AG20443 (cell line): ENCODE measurements around the gene PGLYRP3.

ENCODE experiments used
- DNase-seq: peaks from one replicate; pipeline ENCODE4 v3.0.0; 2012; ENCODE audit warnings: low spot score, mixed read lengths

Gene PGLYRP3, protein sequence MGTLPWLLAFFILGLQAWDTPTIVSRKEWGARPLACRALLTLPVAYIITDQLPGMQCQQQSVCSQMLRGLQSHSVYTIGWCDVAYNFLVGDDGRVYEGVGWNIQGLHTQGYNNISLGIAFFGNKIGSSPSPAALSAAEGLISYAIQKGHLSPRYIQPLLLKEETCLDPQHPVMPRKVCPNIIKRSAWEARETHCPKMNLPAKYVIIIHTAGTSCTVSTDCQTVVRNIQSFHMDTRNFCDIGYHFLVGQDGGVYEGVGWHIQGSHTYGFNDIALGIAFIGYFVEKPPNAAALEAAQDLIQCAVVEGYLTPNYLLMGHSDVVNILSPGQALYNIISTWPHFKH

DNA sequence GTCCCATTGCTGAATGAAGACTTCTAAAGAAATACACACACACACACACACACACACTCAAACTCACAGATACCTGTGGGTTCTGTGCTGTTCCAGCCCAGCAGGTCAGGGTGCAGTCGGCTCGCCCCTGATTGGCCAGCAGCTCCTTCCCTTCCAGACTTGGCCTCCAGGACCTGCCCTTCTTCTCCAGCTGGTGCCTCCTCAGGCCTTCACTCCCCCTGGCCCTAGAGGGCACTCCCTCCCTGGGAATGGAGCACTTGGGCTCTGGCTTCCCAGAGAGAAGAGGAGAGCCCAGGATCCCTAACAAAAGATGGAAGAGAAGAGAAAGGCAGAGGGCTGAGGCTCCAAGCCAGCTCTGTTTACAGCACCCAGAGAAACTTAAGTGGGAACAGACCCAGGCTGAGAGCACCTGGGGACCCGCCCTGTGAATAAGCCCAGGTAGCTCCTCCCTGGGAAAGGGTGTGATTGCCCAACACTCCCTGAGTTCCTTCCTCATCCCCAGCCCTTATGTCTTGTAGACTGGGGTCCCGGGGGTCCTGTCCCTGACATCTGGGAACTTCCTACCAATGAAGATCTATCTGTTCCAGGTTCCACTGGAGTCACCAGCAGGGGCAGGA is at the start of gene PGLYRP3:
PGLYRP3 (minus strand) TSS at position 383 of the 617 bp plus-strand sequence. CDS start 2,287 bp downstream, outside the sequence.
- no peak for DNase-seq

DNA sequence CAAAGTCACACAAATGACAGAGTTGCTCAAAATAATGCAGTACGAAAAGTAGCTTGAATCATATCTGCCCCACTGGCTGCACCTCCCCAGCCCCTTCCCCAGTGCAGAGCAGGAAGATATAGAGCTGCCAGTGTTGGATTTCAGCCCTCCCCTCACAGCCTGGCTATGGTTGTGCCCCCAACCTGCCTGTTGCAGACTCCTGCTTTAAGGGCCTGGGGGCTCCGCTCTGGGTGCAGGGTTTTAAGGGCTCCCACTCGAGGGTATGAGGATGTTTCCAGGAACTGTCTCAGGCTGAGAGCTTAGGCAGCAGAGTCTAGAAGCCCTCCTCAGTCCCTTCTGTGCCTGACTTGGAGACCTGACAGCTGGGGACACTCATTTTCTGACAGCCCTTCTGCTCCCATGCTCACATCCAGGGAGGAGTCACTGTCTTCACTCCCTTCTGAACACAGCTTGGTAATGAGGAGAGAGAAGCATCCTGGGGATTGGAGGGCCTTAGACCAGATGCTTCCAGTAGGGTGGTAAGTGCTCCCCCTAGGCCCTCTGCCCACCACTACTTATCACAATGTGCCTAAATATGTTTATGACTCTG is 49.5 kb upstream of the PGLYRP3 start:
- no peak for DNase-seq

DNA sequence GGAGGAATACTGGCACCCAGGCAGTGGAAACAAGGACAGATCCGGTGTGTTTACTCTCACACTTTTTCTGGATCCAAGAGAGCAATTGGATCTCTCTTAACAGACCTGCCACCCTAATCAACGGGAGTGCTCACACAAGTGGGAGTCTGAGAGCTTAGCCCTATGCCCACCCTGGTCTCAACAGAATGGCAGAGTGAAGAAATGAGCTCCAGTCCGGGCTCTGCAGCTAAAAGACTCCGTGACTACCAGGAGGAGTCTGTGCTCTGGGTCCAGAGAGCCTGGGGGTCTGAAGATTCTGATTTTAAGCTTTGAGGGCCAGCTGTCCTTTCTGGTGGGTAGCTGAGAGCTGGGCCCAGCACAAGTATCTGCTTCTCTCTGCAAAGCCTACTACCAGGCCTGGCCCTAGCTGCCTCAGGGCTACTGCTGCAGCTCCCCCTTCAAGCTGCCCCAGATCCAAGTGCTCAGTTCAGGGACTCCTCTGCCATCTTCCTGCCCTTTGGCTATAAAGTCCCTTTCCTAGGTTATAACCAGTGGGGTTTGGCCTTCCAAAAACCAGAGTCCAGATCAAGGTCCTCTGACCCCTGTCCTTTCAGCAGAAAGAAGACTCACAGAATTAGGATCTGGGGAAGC is 48.8 kb upstream of the PGLYRP3 start:
- DNase-seq = no peak

DNA sequence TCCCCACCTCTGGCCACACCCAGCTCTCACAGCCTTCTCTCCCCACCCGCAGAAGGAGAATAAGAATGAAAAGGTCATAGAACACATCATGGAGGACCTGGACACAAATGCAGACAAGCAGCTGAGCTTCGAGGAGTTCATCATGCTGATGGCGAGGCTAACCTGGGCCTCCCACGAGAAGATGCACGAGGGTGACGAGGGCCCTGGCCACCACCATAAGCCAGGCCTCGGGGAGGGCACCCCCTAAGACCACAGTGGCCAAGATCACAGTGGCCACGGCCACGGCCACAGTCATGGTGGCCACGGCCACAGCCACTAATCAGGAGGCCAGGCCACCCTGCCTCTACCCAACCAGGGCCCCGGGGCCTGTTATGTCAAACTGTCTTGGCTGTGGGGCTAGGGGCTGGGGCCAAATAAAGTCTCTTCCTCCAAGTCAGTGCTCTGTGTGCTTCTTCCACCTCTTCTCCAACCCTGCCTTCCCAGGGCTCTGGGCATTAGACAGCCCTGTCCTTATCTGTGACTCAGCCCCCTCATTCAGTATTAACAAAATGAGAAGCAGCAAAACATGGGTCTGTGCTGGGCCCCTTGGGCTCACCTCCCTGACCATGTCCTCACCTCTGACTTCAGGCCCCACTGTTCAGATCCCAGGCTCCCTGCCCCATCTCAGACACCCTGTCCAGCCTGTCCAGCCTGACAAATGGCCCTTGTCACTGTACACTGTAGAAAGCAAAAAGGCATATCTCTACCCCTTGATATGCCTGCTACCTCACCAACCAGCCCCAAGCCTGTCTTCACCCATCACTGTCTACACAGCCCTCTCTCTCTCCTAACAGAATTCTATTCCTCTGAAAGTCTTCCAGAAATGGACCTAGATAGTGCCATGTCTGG is 48.1 kb upstream of the PGLYRP3 start:
- no peak for DNase-seq

DNA sequence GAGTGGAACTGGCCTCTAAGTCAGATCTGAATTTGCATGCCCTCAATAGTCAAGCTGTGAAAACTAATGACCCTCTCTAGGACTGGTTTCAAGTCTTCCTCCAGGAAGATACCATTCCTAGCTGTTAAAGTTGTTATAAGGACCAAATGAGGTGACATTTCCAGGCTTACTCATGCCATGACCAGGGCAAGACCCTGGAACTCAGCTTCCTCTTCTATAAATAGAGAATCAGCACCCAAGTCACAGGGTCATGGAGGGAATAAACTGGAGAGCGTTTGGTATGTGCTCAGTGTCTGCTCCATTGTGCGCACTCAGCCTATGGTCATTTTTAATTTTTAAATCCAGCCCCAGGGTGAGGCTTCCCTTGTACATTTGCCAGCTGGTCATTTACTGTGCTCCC is 47.4 kb upstream of the PGLYRP3 start:
- no peak for DNase-seq

DNA sequence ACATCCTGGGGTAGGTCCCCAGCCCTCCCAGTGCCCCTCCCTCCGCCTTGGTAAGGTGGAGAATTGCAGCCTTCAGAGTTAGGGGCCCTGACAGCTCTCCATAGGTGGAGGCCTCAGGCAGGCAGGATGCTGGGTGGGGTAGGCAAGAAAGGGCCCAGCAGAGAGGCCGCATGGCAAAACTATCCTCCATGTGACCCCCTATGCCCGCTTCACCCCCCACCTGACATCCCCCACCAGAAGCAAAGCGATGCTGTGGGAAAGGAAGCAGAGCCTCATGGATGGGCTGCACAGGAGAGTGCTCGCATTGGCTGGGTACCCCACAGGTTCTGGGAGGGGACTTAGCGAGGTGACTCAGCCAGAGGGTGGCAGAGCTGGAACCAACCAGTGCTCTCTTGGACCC is 46.5 kb upstream of the PGLYRP3 start:
- no peak for DNase-seq

DNA sequence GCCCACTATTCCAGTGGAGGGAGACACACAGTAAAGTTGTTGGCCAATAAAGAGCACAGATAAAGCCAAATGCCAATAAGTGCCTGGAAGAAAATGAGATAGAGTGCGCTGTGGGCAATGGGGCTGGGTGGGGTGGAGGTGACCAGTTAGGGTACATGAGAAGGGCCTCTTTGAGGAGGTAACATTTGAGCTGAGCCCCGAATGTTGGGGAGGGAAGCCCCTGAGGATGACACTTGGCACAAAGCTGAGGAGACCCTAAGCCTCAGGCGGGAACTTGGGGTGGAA is 45.9 kb upstream of the PGLYRP3 start:
- DNase-seq = no peak

DNA sequence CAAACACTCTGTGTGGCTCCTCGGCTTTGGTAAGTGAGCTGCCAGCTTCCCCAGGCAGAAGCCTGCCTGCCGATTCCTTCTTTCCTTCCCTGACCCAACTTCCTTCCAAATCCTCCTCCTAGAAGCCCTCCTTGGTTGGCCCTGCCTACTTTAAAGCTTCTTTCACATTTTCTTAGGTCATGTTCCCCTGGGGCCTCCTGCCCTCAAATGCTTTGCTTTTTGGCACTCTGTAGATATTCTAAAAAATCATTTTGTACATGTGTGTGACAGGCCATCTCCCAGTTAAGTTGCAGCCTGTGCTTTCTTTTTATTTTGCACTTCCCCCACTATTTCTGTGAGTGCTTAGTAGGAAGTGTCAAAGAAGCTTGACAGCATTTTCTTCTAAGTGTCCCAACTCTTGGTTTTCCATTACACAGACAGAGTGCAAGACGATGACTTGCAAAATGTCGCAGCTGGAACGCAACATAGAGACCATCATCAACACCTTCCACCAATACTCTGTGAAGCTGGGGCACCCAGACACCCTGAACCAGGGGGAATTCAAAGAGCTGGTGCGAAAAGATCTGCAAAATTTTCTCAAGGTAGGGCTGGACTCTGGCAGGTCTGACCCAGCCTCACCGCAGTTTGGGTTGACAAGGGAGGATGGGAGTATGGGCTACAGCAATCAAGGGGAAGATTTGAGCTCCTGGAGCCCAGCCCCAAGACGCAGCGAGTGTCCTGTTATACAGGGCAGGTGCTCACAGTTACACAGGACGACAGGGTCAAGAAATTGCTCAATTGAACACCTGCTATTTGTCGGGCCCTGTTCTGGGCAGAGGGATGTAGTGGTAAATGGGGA is 45.3 kb upstream of the PGLYRP3 start, which contains the start of gene S100A9:
S100A9 (plus strand) TSS at position 2 of the 838 bp plus-strand sequence; CDS start at position 432, 430 bp downstream.
- no peak for DNase-seq

DNA sequence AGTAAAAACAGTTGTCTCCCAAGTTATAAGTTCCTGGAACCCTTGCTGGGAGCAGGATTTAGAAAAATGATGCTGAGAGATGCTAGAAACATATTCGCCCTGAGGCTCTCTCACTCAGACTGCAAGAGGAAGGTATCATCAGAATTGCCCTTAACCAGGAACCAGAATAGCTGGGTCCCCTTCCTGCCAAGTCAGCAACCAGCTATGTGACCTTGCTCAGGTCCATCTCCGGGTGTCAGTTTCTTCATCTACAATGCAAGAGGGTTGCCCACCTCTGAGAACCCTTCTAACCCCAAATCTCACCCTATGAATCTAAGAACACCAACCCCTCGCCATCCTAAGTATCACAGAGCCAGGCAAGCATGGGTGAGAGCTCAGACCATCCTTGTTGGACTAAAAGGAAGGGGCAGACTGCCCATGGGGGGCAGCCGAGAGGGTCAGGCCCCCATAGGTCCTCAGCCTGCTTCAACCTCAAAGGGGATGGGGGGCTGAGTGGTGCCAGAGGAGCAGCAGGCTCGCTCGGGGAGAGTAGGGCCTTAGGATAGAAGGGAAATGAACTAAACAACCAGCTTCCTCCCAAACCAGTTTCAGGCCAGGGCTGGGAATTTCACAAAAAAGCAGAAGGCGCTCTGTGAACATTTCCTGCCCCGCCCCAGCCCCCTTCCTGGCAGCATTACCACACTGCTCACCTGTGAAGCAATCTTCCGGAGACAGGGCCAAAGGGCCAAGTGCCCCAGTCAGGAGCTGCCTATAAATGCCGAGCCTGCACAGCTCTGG is 44.5 kb upstream of the PGLYRP3 start:
- no peak for DNase-seq

DNA sequence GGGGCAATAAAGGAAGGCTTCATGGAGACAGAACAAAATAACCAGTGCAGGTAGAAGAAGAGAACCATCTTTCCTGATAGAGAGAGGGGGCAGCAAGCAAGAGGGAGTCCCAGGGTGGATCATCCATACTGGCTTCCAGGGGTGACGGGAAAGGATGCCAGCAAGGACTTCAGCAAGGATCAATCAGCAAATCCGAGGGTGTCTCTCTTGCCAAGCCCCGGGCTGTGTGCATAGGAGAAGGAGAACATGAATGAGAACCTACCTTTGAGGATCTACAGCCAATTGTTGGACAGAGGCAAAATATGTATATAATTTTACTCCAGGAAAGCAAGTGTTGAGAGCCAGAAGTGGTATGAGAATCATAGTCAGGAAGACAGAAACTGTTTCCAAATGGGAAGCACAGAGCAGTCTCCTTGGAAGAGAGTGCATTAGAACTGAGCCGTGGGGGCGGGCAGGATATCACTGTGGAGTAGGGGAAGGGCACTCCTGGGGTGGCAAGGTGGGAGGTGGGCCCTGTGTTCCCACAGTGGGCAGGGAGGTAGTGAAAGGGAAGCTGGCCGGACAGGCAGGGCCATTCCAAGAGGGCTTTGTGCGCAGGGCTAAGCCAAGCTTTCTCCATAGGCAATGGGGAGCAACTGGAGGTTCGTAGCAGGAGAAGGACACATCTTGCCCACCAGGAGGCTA is 43.8 kb upstream of the PGLYRP3 start:
- DNase-seq = no peak

DNA sequence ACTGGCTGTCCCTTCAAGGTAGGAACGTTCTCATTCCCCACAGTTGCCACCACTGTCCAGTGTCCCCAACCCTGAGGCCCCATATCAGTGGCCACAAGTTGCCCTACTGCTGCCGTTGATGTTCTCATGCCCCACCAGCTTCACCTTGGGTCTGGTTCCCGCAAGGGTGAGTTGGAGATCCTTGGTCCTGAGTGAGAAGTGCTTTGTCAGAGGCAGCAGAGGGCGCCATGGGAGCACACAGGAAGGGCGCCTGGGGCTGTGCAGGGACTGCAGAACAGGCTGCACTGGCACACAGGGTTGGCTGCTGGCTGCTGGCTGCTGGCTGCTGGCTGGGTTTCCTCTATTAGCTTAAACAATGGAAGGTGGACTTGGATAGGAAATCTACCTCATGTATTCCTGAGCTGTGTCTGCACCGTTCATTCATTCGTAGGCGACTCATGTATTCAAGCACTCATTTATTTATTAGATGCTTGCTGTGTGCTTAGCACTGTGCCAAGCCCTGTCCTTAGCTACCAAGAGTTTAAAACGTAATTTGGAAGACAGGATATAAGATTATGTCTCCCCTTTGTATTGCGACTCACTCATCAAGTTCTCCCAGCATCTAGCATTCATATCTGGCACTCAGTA is 42.8 kb upstream of the PGLYRP3 start:
- DNase-seq = peak; percentile 72

DNA sequence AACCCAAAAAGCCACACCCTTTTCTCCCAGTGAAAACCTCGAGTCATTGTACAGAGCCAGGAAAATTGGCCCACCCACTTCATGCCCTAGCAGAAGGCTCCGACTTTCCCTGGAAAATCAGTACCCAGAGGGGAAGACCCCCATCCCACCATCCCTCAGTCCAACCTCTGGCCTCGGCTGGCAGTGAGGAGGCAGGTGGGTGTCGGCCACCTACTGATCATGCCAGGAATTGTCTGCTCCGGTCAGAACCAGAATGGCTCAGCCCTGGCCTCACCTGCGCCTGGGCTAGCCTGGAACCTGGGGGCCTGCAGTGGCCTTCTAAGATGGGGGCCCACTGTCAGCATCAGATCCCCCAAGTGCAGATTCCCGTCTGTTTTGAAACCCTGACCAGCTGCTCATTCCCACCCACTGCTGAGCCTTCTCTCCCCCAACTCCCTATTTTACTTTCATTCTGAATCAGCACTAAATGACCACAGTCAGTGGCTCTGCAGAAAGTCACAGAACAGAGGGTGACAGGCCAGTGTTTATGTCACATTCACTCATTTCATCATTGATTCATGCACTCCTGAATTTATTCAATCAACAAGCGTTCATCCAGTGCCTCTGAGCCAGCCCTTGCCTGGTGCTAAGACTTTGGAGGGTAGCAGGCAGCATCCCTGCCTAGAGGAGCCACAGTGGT is 41.9 kb upstream of the PGLYRP3 start:
- no peak for DNase-seq

DNA sequence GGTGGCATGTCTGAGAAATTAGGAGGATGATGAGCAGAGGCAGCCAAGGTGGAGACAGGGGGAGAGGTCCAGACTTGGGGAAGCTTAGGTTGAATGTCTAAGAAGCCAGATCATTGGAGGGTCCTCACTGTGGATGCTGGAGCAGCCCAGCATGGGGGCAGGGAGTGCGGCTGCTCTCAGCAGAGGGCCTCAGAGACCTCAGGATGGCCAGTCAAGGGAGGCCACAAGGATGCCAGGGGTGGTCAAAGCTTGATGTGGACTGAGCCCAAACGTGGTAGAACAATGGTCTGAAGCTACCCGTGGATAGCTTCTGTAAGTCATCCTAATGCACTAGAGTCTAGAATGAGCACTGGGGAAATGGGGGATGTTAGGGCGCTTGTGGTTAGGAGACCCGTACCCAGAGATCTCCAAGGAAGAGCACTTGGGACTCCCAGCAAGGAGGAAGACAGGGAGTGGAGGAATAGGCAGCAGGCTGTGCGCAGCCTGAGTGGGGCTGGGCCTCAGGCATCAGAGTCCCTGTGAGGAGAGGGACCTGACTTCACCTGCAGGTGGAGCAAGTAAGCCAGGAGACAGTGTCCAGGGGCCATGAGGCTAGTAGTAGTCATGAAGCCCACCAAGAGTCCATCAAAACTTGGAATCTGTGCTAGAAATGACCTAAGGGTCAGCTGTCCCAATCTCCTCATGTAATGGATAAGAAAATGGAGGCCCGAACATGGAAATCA is 40.6 kb upstream of the PGLYRP3 start:
- DNase-seq = peak; percentile 36

DNA sequence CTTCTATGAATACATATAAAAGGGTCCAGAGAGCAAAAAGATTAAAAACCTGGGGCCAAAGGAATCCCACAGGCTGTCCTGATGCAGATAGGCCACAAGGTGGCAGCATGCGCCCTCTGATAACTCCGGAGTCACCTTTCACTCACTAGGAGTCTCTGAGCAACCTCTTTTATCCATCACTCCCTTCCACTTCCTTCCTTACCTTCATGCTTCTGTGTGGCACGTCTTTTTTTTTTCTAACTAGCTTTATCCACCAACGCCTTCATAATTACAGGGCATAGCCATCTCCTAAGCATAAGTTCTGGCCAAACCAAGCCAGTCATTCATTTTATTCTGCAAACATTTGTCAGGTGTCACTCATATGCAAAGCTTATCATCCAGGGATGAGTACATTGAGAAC is 39.8 kb upstream of the PGLYRP3 start:
- DNase-seq = peak; percentile 86

DNA sequence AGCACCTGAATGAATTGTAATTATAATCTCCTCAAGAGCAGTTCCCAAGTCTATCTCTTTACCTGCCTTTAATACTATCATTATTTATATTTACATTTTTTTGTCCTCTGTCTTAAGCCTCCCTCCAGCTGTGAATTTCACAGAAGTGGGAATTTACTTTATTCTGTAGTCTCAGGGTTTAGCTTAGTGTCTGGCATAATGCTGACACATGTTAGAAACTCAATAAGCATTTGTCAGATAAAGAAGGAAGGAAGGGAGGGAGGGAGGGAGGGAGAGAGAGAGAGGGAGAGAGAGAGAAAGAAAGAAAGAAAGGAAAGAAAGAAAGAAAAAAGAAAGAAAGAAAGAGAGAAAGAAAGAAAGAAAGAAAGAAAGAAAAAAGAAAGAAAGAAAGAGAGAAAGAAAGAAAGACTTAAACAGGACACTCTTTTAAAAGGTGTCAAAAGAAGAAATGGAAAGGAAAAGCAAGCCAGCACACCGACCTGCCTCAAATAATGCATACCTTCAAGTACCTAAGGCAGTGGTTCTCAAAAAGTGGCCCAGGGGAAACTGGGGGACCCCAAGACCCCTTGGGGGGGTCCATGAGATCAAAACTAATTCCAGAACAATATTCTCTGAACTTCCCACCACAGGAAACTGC is 37.7 kb upstream of the PGLYRP3 start:
- no peak for DNase-seq

DNA sequence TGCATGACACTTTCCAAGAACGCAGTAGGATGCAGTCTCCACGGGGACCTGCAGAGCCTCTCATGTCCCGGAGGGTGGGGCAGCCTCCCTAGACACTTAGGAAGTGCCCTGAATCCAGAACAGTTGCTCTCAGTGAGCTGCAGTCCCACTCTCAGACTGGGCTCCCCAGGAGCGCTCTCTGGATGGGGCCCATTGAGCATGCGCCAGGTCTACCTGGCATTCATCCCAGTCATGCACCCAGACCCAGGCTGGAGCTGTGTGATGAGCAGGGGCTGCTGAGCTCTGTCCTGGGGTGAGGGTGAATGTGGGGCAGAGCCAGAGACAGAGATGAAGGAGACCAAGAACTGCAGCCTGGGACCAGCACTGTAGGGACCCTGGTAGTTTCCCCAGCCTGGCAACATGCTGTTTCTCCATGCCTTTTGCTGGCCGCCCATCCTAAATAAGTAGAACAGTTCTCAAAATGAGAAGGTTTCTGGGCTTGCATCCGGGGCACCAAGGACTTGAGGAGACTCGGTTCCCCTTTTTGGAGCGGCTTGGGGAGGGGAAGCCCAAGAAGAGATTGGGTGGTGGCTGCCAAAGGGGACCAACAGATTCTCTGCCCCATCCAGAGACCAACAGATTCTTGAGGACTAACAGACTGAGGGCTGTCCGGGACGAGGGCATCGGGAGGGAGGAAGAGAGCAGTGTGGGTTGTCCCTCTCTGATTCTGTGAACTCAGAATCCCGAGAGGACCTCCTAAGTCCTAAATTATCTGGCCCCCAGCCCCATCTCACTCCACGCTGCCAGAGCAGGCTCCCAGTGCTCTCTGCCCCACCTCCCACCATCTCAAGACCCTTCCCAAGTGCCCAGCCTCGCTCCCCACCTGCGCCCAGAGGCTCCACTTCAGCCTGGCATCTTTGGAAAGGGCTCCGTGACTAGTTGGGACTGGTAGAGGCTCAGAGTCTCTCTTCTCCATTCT is 36.9 kb upstream of the PGLYRP3 start:
- no peak for DNase-seq
